Heart left ventricle (tissue), 13 donors: Measurements from ENCODE around the gene PATJ.

Experiments
- POLR2A ChIP-seq, 2 donors: fragments of 450-650 bp; IDR thresholded peaks; one replicate each; pipeline ENCODE4 v1.6.1; 2017; ENCODE audit warnings: antibody characterized with exemption in 2 of 2, mild to moderate bottlenecking in 2 of 2, moderate library complexity in 2 of 2
- TF ChIP-seq, protein P1 (sequence below), 12 donors: fragments of 200-600 bp; sonication (generic) in 4 of 12; IDR thresholded peaks; one replicate each; pipeline versions ENCODE4 v1.5.0 to v1.8.0; 2018 to 2022; ENCODE audit warnings: antibody characterized with exemption in 12 of 12, mild to moderate bottlenecking in 5 of 12
- donor health status: ischemic (EF 13 %, LVEDD 7.1; RV severe dilation, severe dysfunction).
- donor health status: DM: no; HTN: yes; CAD: no.
- donor health status: DM: no; HTN: no; CAD: no.
- donor health status: ischemic (EF 25% LVEDD 6.9; RV normal size, moderate dysfunction).
- donor health status: ischemic (EF 25% LVEDD 5.7; RV mildly dilated, moderate dysfunction).
- donor health status: ischemic (EF 35%, LVEDD 5.7; RV mildly dilated, moderate dysfunction).
- donor health status: nonischemic (EF 11% LVEDD 7.7; RV severe dilation, severe dysfunction).
- donor health status: DM: yes; HTN: yes; CAD: no.
- donor health status: PGD.
- donor health status: ischemic (EF 29% LVEDD 5.4; RV normal size, mild dysfunction).
- donor health status: nonischemic (EF 23%, LVEDD 6.1; RV moderate dilation, normal function).

DNA sequence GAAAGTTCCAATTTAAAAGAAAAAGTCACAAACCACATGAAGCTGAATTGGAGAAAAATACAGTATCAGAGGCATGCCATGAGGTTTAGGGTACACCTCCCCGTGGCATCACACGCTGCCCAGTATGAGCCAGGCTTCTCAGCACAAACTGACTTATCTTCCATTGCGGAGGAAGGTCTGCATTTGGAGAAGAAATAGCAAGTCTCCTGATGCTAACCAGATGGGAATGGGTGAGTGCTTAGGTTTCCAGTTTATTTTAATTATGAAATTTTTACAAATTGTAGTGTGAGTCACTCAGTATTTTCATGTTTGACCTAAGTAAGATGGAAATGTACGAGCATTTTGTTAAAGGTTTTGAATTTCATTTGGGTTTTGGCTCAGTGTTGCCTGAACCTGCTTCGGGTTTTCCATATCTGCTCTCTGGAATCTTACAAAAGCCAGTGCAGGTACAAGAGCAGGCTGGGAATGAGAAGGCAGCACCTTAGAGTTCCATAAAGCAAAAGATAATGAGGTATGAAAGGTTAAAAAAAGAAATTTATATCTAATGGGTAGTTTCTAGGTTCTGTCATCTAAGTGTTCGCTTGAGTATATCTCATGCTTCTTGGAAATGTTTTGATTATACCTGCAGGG lies 213.9 kb downstream of the PATJ start:
- TF ChIP-seq, protein P1, sequence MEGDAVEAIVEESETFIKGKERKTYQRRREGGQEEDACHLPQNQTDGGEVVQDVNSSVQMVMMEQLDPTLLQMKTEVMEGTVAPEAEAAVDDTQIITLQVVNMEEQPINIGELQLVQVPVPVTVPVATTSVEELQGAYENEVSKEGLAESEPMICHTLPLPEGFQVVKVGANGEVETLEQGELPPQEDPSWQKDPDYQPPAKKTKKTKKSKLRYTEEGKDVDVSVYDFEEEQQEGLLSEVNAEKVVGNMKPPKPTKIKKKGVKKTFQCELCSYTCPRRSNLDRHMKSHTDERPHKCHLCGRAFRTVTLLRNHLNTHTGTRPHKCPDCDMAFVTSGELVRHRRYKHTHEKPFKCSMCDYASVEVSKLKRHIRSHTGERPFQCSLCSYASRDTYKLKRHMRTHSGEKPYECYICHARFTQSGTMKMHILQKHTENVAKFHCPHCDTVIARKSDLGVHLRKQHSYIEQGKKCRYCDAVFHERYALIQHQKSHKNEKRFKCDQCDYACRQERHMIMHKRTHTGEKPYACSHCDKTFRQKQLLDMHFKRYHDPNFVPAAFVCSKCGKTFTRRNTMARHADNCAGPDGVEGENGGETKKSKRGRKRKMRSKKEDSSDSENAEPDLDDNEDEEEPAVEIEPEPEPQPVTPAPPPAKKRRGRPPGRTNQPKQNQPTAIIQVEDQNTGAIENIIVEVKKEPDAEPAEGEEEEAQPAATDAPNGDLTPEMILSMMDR (IDR thresholded peaks at IDR 0.05): no peak
- TF ChIP-seq POLR2A (IDR thresholded peaks at IDR 0.05): no peak
